T-helper 9 cell (primary cell): Measurements from ENCODE around the gene SMIM26.
A peak's percentile ranks its signal among the peaks of the same experiment; 100 is the strongest.

Experiments used
- DNase-seq: peaks from one replicate; pipeline ENCODE4 v3.0.0-alpha.2; 2020

SMIM26 gene

GRCh38 chr20:18585134-18585533 lies 17.9 kb downstream of the SMIM26 start:
- DNase-seq: no peak

DNA sequence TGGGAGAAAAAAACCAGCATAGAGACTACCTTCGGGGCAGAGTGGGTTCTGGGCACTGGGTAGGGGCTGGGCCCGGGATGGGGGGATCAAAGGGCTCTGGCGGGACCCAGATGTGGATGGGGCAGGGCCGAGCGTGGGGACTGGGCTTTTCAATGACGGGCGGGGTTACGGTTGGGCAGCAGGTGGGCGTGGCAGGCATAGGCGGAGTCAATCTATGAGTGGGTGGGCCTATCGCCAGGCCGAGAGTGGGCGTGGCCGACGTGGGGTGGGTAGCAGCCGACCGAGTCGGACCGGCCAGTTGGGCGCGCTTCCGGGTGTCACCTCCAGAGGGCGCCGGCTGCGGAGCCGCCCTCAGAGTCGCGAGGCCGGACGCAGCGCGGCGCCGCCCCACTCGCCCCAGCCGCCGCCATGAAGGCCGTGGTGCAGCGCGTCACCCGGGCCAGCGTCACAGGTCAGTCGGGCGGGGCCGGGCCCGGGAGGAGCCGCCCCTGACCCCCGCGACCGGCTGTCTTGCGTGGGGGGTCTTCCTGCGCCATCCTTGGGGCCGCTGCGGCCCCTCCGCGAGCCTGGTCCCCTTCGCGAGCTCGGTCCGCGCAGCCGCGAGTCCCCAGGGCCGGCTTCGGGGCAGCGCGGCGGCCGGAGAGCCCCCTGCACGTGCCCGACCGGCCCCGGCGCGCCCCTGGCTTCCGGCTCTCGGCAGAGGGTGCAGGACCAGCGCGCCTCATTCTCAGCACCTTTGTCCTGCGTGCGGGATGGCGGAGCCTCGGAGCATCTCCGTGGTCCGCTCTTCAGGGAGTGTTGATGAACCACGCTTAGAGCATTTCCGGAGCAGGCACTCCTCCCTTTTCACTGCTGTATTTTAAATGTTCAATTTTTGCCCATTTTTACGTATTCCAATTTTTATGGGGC lies 20.7 kb downstream of the SMIM26 start, which contains the start of gene DTD1:
Gene DTD1, plus strand, starts transcription at position 390 of the 909 bp plus-strand sequence. Its CDS starts 19 bp downstream, at position 409.
- DNase-seq: peak; percentile 78

DNA sequence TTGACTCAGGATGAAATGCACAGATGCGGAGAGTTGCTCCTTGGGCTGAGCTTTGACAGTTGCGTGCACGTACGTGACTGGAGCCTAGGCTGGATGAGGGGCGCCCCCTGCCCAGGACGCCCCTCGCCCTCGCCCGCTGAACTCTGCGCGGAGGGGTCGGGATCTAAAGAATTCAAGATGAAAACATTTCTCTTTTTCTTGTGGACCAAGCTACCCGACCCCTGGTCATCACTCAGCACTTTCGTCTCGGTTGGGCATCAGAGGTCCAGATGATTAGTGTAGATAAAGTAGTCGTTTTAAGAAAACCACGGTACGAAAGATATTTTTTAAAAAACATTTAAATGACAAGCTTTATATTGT lies 21.3 kb downstream of the SMIM26 start:
- no peak for DNase-seq

GRCh38 chr20:18589941-18590674 lies 22.9 kb downstream of the SMIM26 start:
- DNase-seq: no peak

DNA sequence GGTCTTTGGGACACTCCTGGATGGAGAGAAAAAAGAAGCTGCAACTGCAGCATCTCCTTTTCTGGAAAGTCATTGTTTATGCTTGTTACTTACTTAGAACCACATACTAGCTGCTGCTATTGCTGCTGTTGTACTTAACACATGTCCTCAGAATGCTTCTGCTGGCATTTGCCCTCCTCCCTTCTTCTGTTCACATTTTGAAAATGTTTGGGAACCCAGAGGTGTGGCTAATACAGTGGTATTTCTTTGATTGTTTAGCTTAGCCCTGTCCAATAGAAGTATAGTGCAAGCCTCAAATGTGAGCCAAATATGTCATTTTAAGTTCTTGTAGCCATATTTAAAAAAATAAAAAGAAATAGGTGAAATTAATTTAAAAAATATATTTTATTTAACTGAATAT lies 29.0 kb downstream of the SMIM26 start:
- DNase-seq: no peak

- no peak for DNase-seq
These were observed 42.5 kb downstream of the SMIM26 start for GRCh38 chr20:18609741-18610140.

DNA sequence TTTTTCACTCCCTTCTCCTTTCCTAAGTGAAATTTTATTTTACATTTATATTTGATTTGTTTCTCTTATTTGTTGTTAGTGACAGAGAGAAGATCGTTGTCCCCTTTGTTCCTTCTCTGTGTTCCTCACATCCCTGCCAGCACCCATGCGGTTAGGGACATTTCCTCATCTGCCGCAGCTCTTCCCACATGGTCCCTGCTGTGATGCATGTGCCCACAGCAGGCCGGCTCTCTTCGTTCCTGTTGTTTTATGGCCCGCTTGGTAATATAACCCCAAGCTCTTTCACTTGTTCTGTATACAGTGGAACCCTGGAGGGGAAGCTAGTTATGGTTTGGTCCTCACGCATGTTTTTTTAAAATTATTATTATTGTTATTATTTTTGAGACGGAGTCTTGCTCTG lies 44.3 kb downstream of the SMIM26 start:
- DNase-seq: no peak

DNA sequence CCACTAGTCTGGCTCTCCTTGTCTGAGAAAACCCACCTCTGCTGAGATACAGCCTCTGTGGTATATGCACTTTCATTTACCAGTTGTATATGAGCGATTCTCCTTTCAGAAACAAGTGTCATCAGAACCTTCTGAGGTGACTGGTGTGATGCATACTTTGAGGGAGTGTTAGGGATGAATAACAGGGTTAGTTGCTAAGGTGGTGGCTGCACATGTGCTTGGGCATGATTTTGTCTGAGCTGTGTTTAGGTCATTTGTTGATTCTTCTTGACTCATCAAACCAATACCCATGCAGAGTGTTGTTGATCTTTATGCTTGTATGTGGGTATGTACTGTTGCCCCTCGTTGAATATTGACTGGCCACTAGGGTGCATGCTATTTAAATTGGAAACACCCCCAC lies 46.3 kb downstream of the SMIM26 start:
- DNase-seq: no peak

DNA sequence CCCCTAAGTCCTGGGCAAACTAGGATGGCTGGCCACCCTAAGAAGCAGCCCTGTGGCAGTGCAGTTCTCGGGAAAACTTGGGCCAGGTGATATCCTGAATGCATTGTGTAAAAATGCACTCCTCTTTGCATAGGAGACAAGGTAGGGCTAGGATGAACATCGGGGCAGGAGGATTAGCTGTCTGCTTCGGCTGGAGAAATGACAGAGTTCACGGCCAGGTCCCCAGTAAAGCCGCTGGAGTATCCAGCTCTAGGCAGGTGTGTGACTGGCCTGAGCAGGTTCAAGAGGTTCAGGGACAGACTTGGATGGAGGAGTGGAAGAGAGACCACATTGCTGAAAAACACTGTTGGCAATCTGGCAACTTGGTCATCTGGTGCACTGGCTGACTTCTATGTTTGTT lies 47.0 kb downstream of the SMIM26 start:
- DNase-seq: no peak

DNA sequence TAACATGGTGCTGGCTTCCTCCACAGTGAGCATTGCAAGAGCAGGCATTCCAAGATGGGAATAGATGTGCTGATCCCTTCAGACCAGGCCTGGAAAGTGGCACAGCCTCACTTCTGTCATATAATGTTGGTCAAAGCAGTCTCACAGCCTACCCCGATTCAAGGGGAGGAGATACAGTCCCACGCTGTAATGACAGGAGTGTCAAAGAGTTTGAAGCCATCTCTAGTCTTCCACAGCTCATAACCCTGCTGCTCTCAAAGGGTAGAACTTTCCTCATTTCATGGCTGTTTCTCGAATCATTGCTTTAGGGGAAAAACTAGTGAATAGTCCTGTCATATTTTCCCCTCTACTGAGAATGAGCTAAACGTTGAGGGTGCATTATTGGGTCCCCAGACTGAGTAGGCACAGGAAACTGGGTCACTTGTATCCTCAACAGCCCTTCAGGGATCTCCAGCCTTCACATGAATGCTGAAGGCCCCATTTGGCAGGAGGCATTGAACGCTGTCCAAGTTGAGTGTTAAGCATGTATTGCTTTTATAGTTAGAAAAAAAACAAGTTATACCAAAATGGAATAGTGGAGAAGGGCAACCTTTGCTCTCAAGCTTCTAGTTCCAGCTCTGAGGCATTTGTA lies 47.9 kb downstream of the SMIM26 start:
- DNase-seq: no peak
